Astrocyte (in vitro differentiated cells and primary cell): ENCODE results near the gene CHRNB2.

Source experiments
- EZH2 ChIP-seq: IDR thresholded peaks from 2 replicates; pipeline ENCODE4 v1.6.1; 2012; ENCODE audit warnings: mild to moderate bottlenecking, low read length, inconsistent platforms; ENCODE audit not compliant: insufficient read depth
- TF ChIP-seq, protein P1 (sequence below): IDR thresholded peaks from 2 replicates; pipeline ENCODE4 v1.5.1; 2011; ENCODE audit warnings: low read depth, mild to moderate bottlenecking, inconsistent platforms, low read length, moderate library complexity; ENCODE audit not compliant: insufficient read depth

DNA sequence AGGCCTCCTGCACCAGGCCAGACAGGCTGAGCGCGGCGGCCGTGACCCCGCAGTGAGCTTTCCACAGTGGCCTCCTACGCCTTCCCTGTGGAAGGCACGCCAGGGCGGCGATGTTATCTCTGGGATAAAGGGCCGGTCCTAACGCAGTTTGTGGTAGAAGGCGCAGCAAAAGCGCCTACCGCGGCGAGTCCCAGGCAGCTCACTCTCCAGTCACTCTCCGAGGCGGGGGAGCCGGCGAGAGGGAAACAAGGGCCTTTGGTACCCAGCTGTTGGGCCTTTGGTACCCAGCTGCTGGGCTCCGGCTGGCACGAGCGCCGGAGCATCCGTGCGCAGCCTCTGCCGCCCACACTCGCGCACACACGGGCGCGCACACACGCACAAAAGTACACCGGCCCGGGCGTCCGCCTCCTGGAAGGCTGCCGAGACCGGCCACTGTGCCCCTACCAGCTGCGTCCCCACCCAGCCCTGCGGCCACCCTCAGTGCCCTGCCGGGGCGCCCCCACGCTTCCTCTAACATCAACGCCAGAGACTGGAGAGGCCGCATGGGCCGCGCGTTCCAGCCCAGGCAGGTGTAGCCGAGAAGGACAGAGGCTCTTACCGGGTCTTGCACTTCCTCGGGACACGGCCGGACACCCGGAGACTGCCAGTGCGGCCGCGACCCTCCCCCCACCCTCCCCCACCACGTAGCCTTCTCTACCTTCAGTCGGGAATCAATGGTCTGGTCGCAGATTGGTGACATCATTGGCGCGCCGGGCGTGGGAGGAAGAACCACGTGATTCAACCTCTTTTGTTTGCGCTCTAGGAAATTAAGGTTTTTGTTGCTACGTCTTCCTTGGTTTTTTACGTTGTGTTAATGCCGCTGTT lies 59.9 kb downstream of the CHRNB2 start:
- TF ChIP-seq, protein P1, sequence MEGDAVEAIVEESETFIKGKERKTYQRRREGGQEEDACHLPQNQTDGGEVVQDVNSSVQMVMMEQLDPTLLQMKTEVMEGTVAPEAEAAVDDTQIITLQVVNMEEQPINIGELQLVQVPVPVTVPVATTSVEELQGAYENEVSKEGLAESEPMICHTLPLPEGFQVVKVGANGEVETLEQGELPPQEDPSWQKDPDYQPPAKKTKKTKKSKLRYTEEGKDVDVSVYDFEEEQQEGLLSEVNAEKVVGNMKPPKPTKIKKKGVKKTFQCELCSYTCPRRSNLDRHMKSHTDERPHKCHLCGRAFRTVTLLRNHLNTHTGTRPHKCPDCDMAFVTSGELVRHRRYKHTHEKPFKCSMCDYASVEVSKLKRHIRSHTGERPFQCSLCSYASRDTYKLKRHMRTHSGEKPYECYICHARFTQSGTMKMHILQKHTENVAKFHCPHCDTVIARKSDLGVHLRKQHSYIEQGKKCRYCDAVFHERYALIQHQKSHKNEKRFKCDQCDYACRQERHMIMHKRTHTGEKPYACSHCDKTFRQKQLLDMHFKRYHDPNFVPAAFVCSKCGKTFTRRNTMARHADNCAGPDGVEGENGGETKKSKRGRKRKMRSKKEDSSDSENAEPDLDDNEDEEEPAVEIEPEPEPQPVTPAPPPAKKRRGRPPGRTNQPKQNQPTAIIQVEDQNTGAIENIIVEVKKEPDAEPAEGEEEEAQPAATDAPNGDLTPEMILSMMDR, result no peak
- TF ChIP-seq EZH2, result no peak
